Prostate gland (tissue), 2 donors: Measurements from ENCODE around the gene HBD.

ENCODE experiments used
- CTCF ChIP-seq, 4 experiments: fragments of 200-600 bp in 2 of 4; fragments of 450-650 bp in 2 of 4; sonication (generic) in 2 of 4; IDR thresholded peaks; 1 replicate in 3 of 4; 2 replicates in 1 of 4; pipeline ENCODE4 v1.5.1; 2016 to 2019; ENCODE audit warnings: antibody characterized with exemption in 4 of 4, mild to moderate bottlenecking in 2 of 4, moderate library complexity in 2 of 4
- POLR2A ChIP-seq: fragments of 450-650 bp; IDR thresholded peaks from one replicate; pipeline ENCODE4 v1.6.1; 2016; ENCODE audit warnings: antibody characterized with exemption, mild to moderate bottlenecking
- POLR2AphosphoS5 ChIP-seq: sonication (generic); formaldehyde crosslinking; IDR thresholded peaks from one replicate; pipeline ENCODE4 v1.6.1; 2017; ENCODE audit warnings: antibody characterized with exemption

- TF ChIP-seq CTCF (IDR thresholded peaks at IDR 0.05) (no peak), POLR2A (no peak), POLR2AphosphoS5 (no peak)
These were observed 30.9 kb downstream of the HBD start for GRCh38 chr11:5203366-5203765.
